ENCODE data around the gene ACTA1. TPM values are rescaled to one million over a fixed set of nuclear protein-coding genes. Genes with fewer than 3 reads are reported as not detected.

Gene ACTA1
- total RNA-seq, 1 donor from 2014 or later = 2,149 TPM

DNA sequence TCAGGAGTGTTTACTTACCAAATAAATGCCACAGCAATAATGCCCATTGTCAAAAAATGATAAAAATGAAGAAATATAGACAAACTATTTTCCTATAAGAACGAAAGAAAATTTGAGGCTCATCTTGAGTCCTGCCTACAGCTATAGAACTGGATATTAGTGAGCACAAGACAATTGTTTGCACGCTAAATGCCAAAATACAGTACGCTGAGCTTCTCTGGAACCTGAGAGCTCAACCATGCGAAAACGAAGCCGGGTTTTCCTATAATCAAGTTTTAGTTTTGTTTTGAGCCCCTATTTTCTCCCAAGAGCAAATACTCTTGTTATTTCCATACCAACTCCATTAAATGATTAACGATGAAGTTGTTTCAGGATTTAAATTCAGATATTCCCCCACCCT is 49.1 kb downstream of the ACTA1 start:
- intact Hi-C loops (cut with micrococcal nuclease) = no loop called here
- ATAC-seq (no peak), DNase-seq (no peak)

DNA sequence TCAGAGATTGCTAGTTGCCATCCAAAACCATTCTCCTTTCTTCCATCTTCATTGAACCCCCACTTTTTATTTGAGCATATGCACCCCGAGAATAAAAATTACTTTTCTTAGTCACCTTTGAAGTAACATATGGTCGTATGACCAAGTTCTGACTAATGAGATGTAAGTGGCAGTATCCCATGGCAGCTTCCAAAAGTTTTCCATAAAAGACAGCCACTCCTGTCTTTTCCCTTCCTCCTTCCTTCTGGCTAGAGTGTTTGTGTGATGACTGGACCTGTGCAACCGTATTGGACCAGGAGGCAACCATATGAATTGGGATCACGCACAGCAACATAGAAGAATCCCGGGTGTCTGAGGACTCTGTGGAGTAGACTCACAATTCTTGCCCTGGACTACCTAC is 49.9 kb downstream of the ACTA1 start:
- DNase-seq = no peak
- ATAC-seq = no peak
- intact Hi-C loops (cut with micrococcal nuclease) = no loop called here

DNA sequence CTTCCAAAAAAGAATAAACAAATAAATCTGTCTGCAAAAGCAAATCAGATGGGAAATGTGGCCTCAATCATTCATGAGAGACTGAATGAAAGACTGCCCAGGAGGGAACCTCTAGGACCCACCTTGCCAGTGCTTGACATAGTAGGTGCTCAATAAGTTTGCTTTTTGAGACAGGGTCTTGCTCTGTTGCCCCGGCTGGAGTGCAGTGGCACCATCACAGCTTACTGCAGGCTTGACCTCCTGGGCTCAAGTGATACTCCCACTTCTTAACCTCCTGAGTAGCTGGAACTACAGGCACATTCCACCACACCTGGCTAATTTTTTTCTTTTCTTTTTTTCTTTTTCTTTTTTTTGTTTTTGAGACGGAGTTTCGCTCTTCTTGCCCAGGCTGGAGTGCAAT is 50.7 kb downstream of the ACTA1 start:
- intact Hi-C loops (cut with micrococcal nuclease) = no loop called here
- no peak for DNase-seq
- ATAC-seq = no peak

Other genes with a start within 250 kb of the ACTA1 start
- 121 TPM for gene RAB4A, start 163.0 kb downstream of the ACTA1 start, total RNA-seq
- gene CCSAP, start 91.0 kb downstream of the ACTA1 start, total RNA-seq = 2.1 TPM
- 30.6 TPM for gene NUP133, start 74.2 kb upstream of the ACTA1 start, total RNA-seq
- 11.0 TPM for gene ABCB10, start 124.6 kb upstream of the ACTA1 start, total RNA-seq
- 10.0 TPM for gene TAF5L, start 192.0 kb upstream of the ACTA1 start, total RNA-seq
- 2.9 TPM for gene URB2, start 192.2 kb upstream of the ACTA1 start, total RNA-seq